HG03432 (cell line): ENCODE results near the gene PITHD1.
"Not testable (repeated sequence)": the region's sequence is repeated elsewhere in the genome, so short reads cannot be mapped to it uniquely, and the experiment has no call there.

ENCODE experiments used
- ATAC-seq: cut with Tn5 transposase; IDR thresholded peaks from one replicate; pipeline ENCODE4 v1.9.1; 2021; ENCODE audit warnings: mild to moderate bottlenecking, moderate library complexity; ENCODE audit not compliant: unreplicated experiment

Gene PITHD1

DNA sequence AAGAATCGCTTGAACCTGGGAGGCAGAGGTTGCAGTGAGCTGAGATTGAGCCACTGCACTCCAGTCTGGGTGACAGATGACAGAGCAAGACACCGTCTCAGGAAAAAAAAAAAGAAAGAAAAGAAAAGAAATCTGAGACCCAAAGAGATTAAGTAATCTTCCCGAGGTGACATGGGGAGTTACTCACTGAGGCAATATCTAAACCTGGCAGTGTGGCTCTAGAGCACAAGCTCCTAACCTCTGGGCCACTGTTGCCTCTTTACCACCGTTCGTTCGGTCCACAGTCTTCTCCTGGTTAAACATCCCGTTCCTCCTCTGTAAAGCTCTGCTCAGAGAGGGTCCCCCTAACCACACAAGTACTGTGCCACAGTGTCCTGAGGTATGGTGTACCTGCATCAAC lies 45.5 kb downstream of the PITHD1 start:
- ATAC-seq, result no peak

DNA sequence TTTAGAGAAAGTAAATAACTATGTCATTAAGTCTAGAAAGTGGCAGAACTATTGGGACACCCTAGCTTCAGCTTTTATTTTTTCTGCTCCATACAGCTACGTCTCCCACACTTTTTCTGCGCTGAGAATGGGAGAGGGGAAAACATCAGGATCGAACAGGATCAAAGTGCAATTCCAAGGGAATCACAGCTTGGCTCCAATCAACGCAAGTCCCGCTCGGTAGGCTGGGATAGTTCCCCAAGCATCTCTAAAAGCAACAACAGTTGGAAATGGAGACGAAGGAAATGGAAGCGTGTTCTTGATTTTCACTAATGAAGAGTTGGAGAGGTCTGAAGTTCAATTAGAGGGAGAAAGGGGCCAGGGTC lies 46.5 kb downstream of the PITHD1 start:
- ATAC-seq, result no peak

DNA sequence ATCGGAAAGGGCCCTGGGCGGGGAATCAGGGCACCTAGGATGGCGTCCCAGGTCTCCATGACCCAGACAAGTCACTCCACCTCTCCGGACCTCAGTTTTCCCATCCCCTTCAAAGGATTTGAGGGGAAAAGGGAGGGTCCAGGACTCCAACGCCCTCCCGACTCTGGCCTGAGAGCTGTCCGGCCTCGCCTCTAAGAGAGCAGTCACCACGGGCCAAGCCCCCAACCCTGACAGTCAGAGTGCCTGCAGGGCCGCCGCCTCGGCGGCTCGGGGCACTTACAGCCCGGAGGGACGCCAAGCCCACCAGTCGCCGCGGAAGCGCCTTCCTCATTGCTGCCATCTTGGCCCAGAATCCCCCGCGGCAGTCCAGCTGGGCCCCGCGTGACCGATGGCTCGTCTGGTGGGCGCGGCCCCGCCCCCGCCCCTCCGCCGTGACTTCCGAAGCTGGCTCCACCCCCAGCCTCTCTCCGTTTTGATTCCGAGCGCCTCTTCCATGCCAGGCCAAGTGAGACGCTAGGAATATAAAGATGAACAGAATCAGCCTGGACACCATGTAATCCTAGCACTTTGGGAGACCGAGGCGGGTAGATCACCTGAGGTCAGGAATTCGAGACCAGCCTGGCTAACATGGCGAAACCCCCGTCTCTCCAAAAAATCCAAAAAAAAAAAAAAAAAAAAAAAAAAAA lies 47.0 kb downstream of the PITHD1 start, which contains the start of gene HMGCL:
Gene HMGCL (minus strand): TSS at position 354 of the 686 bp plus-strand sequence. CDS start 14 bp downstream, at position 340.
- peak; percentile 92 for ATAC-seq

DNA sequence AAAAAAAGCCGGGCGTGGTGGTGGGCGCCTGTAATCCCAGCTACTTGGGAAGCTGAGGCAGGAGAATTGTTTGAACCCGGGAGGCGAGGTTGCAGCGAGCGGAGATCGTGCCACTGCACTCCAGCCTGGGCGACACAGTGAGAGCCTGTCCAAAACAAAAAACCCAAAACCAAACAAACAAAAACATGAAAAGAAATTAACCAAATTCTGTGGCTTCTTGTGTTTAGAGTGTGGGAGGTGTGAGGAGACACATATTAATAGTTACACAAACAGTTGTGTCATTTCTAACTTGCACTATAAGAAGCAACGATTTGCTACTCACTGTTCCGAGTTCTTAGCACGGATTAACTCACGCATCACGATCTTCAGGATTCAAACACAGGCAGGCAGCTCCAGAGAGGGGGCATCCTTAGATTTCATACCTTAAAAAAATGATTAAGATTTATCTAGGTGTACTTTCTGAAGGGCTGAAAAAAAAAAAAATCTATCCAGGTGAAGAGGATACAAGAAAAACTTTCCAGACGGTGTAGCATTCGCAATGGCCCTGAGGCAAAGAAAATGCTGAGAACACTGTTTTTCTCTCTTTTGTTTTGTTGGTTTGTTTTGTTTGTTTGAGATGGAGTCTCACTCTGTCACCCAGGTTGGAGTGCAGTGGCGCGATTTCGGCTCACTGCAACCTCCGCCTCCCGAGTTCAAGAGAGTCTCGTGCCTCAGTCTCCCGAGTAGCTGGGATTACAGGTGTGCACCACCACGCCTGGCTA lies 47.7 kb downstream of the PITHD1 start:
- ATAC-seq, result no peak

DNA sequence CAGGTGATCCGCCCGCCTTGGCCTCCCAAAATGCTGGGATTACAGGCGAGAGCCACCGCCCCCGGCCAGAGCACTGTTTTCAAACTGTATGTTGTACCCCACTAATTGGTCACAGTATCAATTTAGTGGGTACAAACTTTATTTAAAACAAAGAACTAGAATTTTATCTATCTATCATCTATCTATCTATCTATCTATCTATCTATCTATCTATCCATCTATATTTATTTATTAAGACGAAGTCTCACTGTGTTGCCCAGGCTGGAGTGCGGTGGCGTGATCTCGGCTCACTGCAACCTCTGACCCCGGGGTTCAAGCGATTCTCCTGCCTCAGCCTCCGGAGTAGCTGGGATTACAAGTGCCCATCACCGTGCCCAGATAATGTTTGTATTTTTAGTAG lies 48.4 kb downstream of the PITHD1 start:
- ATAC-seq, result not testable (repeated sequence)

DNA sequence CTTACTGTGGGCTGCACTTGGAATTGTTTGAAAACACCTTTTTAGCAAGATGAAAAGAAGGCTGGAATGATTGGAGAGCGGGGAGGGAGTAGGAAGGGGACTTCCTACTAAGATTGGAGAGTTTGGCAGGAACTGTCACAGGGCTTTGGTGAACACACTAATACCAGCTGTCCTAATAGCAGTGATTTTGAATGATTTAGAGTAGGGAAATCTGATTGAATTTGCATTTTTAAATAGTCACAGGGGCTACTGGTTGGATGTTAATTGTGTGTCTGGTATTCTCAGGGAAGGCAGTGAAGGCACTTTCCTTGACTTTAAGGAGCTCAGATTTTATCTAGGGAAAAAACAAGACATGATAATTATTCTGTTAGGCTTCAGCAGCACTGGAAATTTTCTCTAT lies 49.5 kb downstream of the PITHD1 start:
- ATAC-seq, result no peak

DNA sequence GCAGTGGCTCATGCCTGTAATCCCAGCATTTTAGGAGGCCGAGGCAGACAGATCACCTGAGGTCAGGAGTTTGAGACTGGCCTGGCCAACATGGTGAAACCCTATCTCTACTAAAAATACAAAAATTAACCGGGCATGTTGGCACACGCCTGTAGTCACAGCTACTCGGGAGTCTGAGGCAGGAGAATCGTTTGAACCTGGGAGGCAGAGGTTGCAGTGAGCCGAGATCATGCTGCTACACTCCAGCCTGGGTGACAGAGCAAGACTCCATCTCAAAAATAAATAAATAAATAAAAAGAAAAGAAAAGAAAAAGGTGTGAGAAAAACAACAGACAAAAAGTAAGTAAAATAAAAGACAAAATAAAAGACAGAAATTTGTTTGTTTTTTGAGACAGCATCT lies 55.9 kb downstream of the PITHD1 start:
- ATAC-seq, result not testable (repeated sequence)

DNA sequence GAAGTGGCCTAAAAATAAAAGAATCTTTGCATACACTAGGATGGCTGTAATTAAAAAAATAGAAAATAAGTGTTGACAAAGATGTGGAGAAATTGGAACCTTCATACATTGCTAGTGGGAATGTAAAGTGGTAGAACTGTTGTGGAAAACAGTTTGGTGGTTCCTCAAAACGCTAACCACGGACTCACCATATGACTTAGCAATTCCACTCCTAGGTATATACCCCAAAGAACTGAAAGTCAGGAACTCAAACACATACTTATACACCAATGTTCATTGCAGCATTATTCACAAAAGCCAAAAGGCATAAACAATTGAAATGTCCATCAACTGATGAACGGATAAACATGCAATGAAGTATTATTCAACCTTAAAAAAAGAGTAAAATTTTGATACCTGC lies 57.8 kb downstream of the PITHD1 start:
- no peak for ATAC-seq
